ENCODE results near the gene ATP1A3. TPM values are rescaled to one million over a fixed set of nuclear protein-coding genes. Genes with fewer than 3 reads are reported as not detected.

Gene ATP1A3
- total RNA-seq, 1 experiment from 2014 or later = 34.2 TPM

GRCh38 chr19:41997121-41997850 is 3.3 kb upstream of the ATP1A3 start (continued):
- TF ChIP-seq MXD4 (CRISPR knock-in tag; IDR thresholded peaks at IDR 0.05; ENCODE audit: borderline replicate concordance) (no peak), SMAD4 (CRISPR knock-in tag; IDR thresholded peaks at IDR 0.05) (0 out of 2 replicates have a peak, but pooled peaks have one; percentile 59), ZNF317 (CRISPR knock-in tag; IDR thresholded peaks at IDR 0.05; ENCODE audit: borderline replicate concordance, low read depth) (no peak), ZMAT4 (CRISPR knock-in tag; IDR thresholded peaks at IDR 0.05) (no peak), ZNF281 (CRISPR knock-in tag; IDR thresholded peaks at IDR 0.05) (no peak), ZNF232 (CRISPR knock-in tag; IDR thresholded peaks at IDR 0.05) (no peak), E2F4 (CRISPR knock-in tag; IDR thresholded peaks at IDR 0.05; ENCODE audit: borderline replicate concordance, low read depth) (no peak), TP53 (CRISPR knock-in tag; IDR thresholded peaks at IDR 0.05) (no peak), NR3C1 (CRISPR knock-in tag; conservative IDR thresholded peaks at IDR 0.05; ENCODE audit: low read depth) (no peak), CREM (CRISPR knock-in tag; IDR thresholded peaks at IDR 0.05) (no peak), CTCF (IDR thresholded peaks at IDR 0.05) (no peak)

- peak; percentile 3 for ATAC-seq
- TF ChIP-seq GRHL2 (CRISPR knock-in tag; IDR thresholded peaks at IDR 0.05; ENCODE audit: insufficient replicate concordance, severe bottlenecking) (no peak), PRDM15 (CRISPR knock-in tag; IDR thresholded peaks at IDR 0.05) (peak; percentile 85)
- Mint-ChIP-seq H3K27me3 (ENCODE audit: low read depth) (peaks cover 67% of the 10 kb centered on the region), H3K27ac (no peak overlapping the region), H3K4me3 (peak overlapping the region; percentile 25; the same call in 1 of the 2 replicates), H3K36me3 (peaks cover 4% of the 10 kb centered on the region), H3K9me3 (no peaks in the 10 kb centered on the region), H3K4me1 (peaks cover 29% of the 10 kb centered on the region)
- DNase-seq (ENCODE audit: low spot score) = peak; percentile 74
- CTCF ChIA-PET = interaction anchor here (0.5 to 5.3 kb wide), 9 partner anchors 10 to 569 kb away, joined by 3 to 50 read pairs (median 5); partner anchors contain the start of genes B3GNT8, POU2F2 and RABAC1
- POLR2A ChIA-PET = no interaction called here
Measured at GRCh38 chr19:41995959-41996797, 2.1 kb upstream of the ATP1A3 start.

All from WTC11 (cell line).